G401 (cell line): ENCODE results near the gene LRRD1. TPM values are rescaled to one million over a fixed set of nuclear protein-coding genes. Genes with fewer than 3 reads are reported as not detected.
"Not testable (repeated sequence)": the region's sequence is repeated elsewhere in the genome, so short reads cannot be mapped to it uniquely, and the experiment has no call there.

Experiments
- DNase-seq: peaks from one replicate; pipeline ENCODE4 v3.0.0-alpha.2; 2015; ENCODE audit warnings: low spot score
- in situ Hi-C: cut with HindIII; loops from 2 replicates; pipeline ENCODE4 v1.10.0; 2016; ENCODE audit warnings: low sequenced_read_pairs, mixed read lengths
- total RNA-seq: library from RNA; depleted of rRNA; stranded (reverse); fragments of >200 nt; shearing (Covaris generic); gene quantifications from 2 replicates; pipeline ENCODE4 v1.2.3, GENCODE V29; 2014; rRNA removed

LRRD1 gene
- 0.03 TPM in 1 of 2 replicates, not detected in the other for total RNA-seq

DNA sequence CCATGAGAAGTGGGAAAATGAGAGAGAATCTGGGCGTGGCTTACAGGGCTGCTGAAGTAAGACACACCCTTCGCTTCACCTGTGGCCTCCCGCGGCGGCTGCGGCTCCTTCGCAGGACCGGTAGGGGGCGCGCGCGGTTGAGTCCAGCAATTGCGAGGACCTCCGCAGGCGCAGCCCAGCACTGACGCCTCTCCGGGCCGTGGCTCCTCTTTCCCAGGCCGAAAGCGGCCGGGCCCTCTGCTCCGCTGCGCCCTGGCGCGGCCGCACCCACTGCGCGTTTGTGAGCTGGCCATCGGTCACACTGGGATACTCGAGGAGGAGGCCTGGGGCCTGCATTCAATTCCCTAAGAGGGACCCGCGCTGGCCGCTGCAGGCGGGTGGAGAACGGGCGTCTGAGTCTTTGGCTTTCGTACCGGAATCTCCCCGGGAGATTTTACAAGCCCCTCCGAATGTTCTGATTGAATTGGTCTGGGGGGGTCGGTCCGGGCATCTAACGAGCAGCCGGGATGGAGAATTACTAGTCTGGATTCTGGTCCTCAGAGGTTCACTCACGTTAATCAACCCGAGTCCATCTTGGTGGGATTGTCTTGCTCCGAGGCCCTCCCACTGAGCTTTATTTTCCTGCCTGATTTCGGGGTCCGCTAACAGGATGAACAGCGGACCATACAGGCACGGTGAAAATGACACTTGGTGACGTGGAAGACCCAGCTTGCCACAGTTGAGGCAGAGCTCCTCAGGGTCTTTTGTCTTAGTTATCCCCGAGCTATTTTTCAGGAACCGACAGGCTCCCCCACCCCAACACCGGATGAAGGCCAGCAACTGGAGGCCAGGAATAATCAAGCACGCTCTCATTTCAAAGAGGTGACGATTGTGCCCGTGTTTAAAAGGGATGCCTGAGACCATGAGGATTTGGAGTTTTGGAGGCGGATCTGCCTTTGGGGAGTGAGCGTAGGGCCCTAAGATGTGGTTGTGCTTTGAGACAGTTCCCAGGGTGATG is at the start of gene LRRD1:
TSS of gene LRRD1 (minus strand) at position 215 of the 997 bp plus-strand sequence. CDS start 13,940 bp downstream, outside the sequence.
- in situ Hi-C loops: no loop called here
- peak; percentile 87 for DNase-seq

DNA sequence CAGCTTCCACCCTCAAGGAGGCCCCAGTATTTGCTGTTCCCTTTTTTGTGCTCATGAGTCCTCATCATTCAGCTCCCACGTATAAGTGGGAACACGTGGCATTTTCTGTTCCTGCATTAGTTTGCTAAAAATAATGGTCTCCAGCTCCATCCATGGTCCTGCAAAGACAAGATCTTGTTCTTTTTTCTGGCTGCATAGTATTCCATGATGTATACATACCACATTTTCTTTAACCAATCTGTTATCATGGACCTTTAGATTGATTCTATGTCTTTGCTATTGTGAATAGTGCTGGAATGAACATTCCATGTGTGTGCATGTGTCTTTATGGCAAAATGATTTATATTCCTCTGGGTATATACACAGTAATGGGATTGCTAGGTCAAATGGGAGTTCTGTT is 49.8 kb upstream of the LRRD1 start:
- no peak for DNase-seq
- in situ Hi-C loops: no loop called here

DNA sequence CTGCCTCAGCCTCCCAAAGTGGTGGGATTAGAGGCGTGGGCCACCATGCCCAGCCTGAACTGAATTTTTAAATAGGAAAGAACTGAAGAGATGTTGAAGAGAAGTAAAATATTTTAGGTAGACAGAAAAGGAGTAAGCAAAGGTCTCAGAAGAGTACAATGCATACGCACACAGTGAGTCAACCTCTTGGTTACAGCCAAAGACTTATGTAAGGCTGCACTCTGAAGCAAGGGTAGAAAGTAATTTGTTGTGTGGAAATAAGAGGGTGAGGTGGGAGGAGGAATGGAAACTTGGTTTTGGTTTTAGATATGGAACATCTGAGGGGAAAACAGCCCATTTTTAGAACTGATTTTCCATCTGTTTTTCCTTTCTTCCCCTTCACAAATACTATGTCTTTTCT is 49.2 kb upstream of the LRRD1 start:
- no peak for DNase-seq
- in situ Hi-C loops: no loop called here

DNA sequence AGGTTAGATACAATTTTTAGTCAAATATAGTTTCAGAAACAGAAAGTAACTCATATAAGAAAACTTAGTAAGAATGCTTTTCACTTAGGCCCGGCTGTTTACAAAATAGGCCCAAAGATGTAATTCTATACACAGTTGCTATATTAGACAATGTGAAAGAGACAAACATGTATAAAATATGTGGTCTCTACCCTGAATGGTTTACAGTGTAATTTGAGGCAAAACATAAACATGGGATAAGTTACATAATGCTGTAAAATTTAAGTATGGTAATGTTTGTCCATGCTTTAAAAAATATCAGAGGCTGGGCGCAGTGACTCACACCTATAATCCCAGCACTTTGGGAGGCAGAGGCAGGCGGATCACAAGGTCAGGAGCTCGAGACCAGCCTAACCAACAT is 48.0 kb upstream of the LRRD1 start:
- DNase-seq: no peak
- in situ Hi-C loops: no loop called here

DNA sequence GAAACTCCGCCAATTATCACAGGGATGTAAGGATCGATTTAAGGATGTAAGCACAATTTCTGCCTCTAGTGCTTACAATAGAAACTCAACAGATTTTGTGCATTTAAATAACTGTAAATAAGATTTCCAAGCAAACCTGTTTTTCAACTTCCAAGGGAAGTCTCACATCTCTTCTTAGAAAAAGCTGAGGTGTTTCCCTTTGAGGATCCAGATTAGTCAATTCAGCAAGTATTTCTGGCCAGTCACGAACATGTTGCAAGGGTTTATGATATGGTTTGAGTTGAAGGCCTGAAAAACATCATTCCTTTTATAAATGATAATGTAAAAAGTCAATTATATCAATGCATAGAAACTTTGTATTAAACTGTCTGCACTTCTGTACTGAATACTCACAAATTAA is 42.8 kb upstream of the LRRD1 start:
- DNase-seq: no peak
- in situ Hi-C loops: no loop called here

DNA sequence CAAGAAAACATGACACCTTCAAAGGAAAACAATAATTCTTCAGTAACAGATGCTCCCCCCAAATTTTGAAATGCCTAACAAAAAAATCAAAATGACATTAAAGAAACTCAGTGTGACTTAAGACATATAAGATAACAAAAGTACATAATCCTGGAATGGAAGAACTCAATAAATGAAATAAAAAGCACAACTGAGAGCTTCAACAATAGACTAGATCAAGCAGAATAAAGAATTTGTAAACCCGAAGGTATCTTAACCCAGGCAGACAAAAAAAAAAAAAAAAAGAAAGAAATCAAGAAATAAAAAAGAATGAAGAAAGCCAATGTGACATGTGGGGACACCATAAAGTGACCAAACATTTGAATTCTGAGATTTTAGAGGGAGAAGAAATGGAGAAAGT is 27.7 kb upstream of the LRRD1 start:
- in situ Hi-C loops: no loop called here
- no peak for DNase-seq

DNA sequence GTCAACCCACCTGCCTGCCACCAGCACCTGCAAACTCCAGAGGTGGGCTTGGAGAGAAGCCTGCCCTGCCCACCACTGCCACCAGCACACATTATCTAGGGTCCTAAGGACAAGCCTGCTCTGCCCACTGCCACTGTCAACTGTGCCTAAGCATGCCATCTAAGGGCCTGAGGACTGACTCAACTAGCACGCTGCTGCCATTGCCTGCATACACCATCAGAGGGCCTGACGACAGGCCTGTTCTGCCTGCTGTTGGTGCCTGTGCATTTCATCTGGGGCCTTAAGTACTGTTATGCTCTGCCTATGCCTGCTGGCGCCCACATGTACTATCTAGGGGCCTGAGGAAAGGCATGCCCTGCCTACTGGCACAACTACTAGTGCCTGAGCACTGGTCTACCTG is 27.0 kb upstream of the LRRD1 start:
- in situ Hi-C loops: no loop called here
- no peak for DNase-seq

DNA sequence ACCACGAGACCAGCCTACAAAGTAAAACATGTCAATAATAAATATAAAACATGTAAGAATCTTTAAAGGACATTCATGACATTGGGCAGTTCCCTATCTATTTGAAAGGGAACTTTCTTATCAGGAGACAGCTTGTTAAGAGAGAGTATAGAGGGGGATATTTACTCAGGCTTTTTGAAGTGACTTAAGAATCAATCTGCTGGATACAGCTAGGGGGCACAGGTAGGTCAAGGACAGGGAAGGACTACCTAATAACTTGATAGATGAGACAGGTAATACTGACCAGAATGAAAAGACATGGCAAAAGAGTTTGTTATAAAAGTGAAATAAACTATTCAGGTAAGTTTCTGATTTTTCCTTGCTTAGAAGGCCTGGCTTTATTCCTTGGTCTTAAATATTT is 21.8 kb upstream of the LRRD1 start:
- DNase-seq: no peak
- in situ Hi-C loops: no loop called here

DNA sequence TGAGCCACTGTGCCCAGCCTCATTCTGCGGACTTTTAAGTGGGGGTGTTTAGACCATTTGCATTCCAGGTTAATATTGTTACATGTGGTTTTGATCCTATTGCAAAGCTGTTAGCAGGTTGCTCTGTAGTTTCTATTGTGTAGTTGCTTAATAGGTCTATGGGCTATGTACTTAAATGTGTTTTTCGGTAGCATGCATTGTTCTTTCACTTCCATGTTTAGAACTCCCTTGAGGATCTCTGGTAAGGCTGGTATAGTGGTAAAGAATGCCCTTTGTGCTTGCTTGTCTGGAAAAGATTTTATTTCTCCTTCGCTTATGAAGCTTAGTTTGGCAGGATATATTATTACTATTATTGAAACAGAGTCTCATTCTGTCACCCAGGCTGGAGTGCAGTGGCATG is 13.4 kb upstream of the LRRD1 start:
- no peak for DNase-seq
- in situ Hi-C loops: no loop called here

DNA sequence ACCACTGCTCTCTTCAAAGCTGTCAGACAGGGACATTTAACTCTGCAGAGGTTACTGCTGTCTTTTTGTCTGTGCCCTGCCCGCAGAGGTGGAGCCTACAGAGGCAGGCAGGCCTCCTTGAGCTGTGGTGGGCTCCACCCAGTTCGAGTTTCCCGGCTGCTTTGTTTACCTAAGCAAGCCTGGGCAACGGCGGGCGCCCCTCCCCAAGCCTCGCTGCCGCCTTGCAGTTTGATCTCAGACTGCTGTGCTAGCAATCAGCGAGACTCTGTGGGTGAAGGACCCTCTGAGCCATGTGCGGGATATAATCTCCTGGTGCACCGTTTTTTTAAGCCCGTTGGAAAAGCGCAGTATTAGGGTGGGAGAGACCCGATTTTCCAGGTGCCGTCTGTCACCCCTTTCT is 10.3 kb upstream of the LRRD1 start:
- in situ Hi-C loops, DNase-seq: not testable (repeated sequence)

DNA sequence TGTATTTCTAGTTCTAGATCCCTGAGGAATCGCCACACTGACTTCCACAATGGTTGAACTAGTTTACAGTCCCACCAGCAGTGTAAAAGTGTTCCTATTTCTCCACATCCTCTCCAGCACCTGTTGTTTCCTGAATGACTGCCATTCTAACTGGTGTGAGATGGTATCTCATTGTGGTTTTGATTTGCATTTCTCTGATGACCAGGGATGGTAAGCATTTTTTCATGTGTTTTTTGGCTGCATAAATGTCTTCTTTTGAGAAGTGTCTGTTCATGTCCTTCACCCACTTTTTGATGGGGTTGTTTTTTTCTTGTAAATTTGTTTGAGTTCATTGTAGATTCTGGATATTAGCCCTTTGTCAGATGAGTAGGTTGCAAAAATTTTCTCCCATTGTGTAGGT is 5.4 kb upstream of the LRRD1 start:
- DNase-seq, in situ Hi-C loops: not testable (repeated sequence)

DNA sequence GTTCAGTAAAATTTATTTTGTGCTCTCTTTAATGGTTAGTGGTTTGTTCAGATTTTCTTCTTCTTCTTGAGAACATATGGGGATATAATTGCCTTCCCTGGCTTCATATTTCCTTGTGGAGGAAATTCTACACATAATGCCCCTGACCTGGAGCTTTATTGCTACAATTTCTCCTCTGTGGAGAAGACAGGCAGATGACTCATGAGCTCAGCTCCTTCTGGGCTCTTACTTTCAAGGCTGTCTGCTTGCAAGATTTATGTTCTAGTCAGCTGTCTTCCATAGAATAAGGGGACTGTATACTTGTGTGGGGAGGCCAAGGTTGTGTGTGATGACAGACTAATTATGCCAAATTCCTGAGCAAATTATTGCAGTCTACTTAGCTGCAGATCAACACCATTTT is 1.6 kb downstream of the LRRD1 start:
- no peak for DNase-seq
- in situ Hi-C loops: no loop called here

DNA sequence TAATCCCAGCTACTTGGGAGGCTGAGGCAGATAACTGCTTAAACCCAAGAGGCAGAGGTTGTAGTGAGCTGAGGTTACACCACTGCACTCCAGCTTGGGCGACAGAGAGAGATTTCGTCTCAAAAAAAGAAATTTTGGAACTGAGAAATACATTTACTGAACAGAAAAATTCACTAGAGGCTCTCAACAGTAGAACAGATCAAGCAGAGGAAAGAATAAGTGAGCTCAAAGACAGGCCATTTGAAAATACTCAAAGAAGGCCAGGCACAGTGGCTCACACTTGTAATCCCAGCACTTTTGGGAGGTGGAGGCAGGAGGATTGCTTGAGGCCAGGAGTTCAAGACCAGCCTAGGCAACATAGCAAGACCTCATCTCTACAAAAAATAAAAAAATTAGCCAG is 9.4 kb downstream of the LRRD1 start:
- in situ Hi-C loops, DNase-seq: not testable (repeated sequence)

DNA sequence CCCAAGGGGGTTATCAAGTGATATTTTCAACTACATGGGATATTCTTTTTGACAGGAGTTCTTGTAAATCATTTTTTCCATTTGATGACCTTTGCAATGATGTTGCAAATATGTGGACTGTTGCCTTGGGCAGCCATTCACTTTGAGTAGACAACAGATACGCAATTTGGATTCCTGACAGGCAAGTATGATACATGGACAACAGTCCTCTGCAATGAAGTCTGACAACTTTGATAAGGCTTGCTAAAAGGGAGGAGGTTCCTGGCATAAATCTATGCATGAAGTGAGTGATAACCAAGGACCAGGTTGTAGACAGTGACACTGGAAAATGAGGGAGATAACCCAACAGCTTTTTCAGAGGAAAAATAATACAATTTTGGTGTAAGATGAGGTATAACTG is 17.7 kb downstream of the LRRD1 start:
- in situ Hi-C loops: no loop called here

DNA sequence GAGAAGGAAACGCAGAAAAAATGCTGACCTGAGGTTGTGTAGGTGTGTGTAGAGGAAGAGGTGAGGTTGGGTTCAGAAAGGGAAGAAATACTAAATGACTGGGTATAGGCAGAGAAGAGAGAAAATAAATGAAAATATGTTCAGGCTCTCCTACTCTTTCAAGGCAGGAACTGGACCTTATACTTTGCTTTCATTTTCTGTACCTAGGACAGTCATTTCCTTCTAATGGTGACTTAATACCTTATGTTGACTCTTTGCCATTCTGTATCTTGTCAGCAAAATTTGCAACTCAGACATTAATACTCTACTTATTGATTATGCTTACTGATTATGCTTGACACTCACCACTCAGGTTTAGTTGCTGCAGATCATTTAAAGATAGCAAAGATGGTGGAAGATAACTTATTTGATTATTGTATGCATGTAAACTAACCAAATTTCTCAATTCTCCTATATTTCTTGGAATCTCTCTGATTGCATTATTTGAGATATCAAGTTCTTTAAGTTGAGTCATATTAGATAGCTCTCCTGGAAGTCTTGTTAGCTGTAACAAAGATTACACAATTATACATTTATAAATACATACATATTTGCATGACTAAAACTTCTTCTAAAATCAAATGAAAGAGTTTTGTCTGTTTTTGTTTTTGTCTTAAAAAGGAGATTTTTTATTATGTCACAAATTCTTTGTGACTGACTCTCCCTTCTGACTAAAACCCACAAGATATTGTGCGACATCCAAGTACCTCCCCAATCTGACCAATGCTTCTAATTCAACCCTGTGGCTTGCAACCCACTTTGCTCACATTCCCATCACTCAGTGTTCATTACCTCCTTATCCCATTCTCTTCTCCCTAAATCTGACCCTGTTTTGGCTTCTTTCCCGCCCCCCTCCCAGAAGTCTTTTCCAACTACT is 20.0 kb downstream of the LRRD1 start:
- DNase-seq: no peak
- in situ Hi-C loops: no loop called here

More for the DNA sequence above, 17.7 kb downstream of the LRRD1 start:
- DNase-seq: no peak

DNA sequence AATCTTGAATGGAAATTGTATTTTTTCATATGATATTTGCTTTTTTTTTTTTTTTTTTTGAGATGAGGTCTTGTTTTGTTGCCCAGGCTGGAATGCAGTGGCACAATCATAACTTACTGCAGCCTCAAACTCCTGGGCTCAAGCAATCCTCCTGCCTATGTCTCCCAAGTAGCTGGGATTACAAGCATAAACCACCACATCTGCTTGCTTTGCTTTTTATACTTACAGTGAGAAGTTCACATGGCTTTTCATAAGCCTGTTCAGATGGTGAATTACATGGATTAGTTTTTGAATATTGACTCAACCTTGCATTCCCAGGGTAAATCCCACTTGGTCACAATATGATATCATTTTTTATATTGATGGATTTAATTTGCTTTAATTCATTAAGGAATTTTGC is 22.0 kb downstream of the LRRD1 start:
- in situ Hi-C loops: no loop called here
- DNase-seq: no peak

DNA sequence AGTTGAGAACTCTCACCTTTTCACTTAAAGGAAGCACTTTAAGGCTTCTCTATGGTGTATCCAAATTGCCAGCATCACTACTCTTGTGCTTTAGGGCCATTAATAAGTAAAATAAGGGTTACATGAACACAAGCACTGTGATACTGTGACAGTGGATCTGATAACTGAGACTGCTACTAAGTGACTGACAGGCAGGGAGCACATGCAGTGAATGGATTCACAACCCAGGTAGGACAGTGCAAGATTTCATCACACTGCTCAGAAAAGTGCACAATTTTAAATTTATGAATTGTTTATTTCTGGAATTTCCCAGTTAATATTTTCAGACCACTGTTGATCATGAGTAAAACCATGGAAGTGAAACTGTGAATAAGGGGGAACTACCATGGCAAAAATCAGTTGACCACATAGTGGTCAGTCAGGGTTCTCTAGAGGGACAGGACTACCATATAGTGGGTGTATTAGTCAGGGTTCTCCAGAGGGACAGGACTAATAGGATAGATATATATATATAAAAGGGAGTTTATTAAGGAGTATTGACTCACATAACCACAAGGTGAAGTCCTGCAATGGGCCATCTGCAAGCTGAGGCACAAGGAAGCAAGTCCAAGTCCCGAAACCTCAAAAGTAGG is 23.7 kb downstream of the LRRD1 start:
- DNase-seq: no peak
- in situ Hi-C loops: no loop called here

DNA sequence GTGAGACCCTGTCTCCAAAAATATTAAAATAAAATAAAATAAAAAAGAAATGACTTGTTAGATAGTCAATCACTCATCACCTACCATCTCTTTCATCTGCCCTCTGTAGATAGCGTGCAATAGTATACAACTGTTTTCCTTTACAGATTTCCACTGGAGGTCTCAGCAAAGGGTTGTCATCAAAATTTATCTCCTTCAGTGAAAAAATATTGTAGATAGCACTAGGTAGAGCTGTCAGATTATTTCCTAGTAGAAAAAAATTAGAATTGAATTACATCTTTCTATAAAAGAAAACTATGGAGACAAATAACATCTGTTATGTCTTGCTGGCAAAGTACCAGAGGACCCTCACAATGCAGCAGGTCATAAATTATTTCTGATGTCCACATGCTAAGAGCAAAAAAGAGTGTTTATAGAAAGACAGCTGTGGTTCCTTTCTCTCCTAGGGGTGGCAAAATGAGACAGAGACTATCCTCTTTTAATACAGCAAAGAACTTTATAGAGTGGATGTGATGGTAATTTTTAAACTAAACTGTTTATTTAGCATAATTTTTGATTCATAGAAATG is 28.4 kb downstream of the LRRD1 start:
- no peak for DNase-seq
- in situ Hi-C loops: no loop called here

DNA sequence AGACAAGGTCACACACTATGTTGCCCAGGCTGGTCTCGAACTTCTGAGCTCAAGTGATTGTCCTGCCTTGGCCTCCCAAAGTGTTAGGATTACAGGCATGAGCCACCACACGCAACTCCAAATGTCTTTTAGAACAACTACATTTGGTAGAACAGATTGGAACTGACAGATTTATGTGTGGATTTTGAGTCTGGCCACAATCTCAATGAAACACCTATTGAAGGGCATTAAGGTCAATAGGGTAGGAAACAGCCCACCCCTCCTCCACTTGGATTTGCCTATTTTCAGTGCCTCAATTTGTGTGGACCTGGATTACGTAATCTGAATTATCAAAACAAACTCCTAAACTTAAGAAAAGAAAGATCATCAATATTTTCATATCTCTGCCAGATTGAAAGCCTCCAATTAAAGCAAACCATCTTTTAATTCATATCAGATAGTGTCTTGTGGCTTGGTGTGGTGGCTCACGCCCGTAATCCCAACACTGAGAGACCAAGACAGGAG is 29.2 kb downstream of the LRRD1 start:
- no peak for DNase-seq
- in situ Hi-C loops: no loop called here
